Ascending aorta (tissue), 2 donors: ENCODE data around the gene KRR1. TPM values are rescaled to one million over a fixed set of nuclear protein-coding genes. Genes with fewer than 3 reads are reported as not detected.
"Not testable (repeated sequence)": the region's sequence is repeated elsewhere in the genome, so short reads cannot be mapped to it uniquely, and the experiment has no call there.

Experiments
- DNase-seq, 2 donors: peaks; one replicate each; pipeline ENCODE4 v3.0.0-alpha.2; 2019; ENCODE audit warnings: low spot score in 2 of 2
- H3K27ac ChIP-seq, 2 donors: fragments of 200-600 bp; sonication (generic); one replicate each; pipeline ENCODE4 v1.5.1; 2016 to 2017; ENCODE audit warnings: mild to moderate bottlenecking in 1 of 2
- H3K27me3 ChIP-seq: fragments of 200-600 bp; sonication (generic); one replicate; pipeline ENCODE4 v1.5.1; 2017
- H3K36me3 ChIP-seq, 2 donors: fragments of 200-600 bp; sonication (generic); one replicate each; pipeline ENCODE4 v1.5.1; 2016
- H3K4me1 ChIP-seq, 2 donors: fragments of 200-600 bp; sonication (generic); one replicate each; pipeline ENCODE4 v1.5.1; 2016 to 2017; ENCODE audit warnings: mild to moderate bottlenecking in 1 of 2
- H3K4me3 ChIP-seq, 2 donors: fragments of 200-600 bp; sonication (generic); one replicate each; pipeline ENCODE4 v1.5.1; 2016 to 2017; ENCODE audit warnings: mild to moderate bottlenecking in 1 of 2
- H3K9me3 ChIP-seq, 2 donors: fragments of 200-600 bp; sonication (generic); one replicate each; pipeline ENCODE4 v1.5.1; 2016
- CTCF ChIP-seq, 3 experiments: fragments of 200-600 bp in 2 of 3; fragments of 450-650 bp in 1 of 3; sonication (generic) in 2 of 3; IDR thresholded peaks; one replicate each; pipeline ENCODE4 v1.5.1; 2016 to 2019; ENCODE audit warnings: antibody characterized with exemption in 3 of 3, mild to moderate bottlenecking in 1 of 3, moderate library complexity in 1 of 3
- intact Hi-C: fragments of 100-400 bp; cut with DNase I; formaldehyde crosslinking; loops from one replicate; pipeline ENCODE4 v1.15.1; 2023
- total RNA-seq: library from RNA; depleted of rRNA; stranded (reverse); fragments of >200 nt; gene quantifications from one replicate; pipeline ENCODE4 v1.1.0, GENCODE V29; 2016

Gene KRR1
- total RNA-seq, 1 donor from 2014 or later = 23.9 TPM

- no peak for TF ChIP-seq CTCF (IDR thresholded peaks at IDR 0.05)
- Histone ChIP-seq H3K27ac (no peak overlapping the region), H3K36me3 (no peaks in the 10 kb centered on the region), H3K4me3 (no peak overlapping the region), H3K27me3 (no peaks in the 10 kb centered on the region), H3K4me1 (no peaks in the 10 kb centered on the region), H3K9me3 (peaks cover 0 to 14% of the 10 kb centered on the region in 2 donors)
- no peak for DNase-seq
- intact Hi-C loops = no loop called here
Measured at GRCh38 chr12:75459755-75460154, 51.7 kb downstream of the KRR1 start.

- H3K27me3 ChIP-seq, H3K9me3 ChIP-seq, H3K36me3 ChIP-seq, H3K4me1 ChIP-seq, H3K27ac ChIP-seq, intact Hi-C loops, DNase-seq, H3K4me3 ChIP-seq: not testable (repeated sequence)
Measured at GRCh38 chr12:75457866-75458265, 53.5 kb downstream of the KRR1 start.

GRCh38 chr12:75457191-75457590 is 54.2 kb downstream of the KRR1 start:
- Histone ChIP-seq H3K4me1 (no peaks in the 10 kb centered on the region), H3K4me3 (no peak overlapping the region), H3K9me3 (peaks cover 0 to 3% of the 10 kb centered on the region in 2 donors), H3K27me3 (no peaks in the 10 kb centered on the region), H3K27ac (no peak overlapping the region), H3K36me3 (no peaks in the 10 kb centered on the region)
- no peak for TF ChIP-seq CTCF (IDR thresholded peaks at IDR 0.05)
- no peak for DNase-seq
- intact Hi-C loops = no loop called here

DNA sequence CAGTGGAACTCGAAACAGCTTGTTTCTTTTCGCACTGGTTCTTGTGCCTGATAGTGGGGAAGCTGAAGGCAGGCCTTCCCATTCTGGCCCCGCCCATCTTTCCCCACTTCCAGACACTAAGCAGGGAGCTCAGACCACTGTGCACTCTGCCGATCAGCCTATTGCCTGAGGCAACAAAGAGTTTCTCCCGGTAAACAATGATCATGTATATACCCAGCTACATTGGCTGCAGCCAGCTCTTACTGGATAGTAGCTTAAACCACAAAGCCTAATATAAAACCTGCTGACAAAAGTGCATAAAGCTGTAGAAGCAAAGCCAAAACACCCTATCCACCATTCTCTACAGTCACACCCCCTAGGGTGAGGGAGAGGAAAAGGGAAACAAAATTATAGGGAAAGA is 55.6 kb downstream of the KRR1 start:
- H3K27me3 ChIP-seq = no peaks in the 10 kb centered on the region
- H3K4me1 ChIP-seq = no peaks in the 10 kb centered on the region
- intact Hi-C loops = no loop called here
- no peak overlapping the region for H3K4me3 ChIP-seq
- no peak overlapping the region for H3K27ac ChIP-seq
- no peaks in the 10 kb centered on the region for H3K36me3 ChIP-seq
- peaks cover 0 to 3% of the 10 kb centered on the region in 2 donors for H3K9me3 ChIP-seq
- no peak for DNase-seq
- no peak for TF ChIP-seq CTCF (IDR thresholded peaks at IDR 0.05)

DNA sequence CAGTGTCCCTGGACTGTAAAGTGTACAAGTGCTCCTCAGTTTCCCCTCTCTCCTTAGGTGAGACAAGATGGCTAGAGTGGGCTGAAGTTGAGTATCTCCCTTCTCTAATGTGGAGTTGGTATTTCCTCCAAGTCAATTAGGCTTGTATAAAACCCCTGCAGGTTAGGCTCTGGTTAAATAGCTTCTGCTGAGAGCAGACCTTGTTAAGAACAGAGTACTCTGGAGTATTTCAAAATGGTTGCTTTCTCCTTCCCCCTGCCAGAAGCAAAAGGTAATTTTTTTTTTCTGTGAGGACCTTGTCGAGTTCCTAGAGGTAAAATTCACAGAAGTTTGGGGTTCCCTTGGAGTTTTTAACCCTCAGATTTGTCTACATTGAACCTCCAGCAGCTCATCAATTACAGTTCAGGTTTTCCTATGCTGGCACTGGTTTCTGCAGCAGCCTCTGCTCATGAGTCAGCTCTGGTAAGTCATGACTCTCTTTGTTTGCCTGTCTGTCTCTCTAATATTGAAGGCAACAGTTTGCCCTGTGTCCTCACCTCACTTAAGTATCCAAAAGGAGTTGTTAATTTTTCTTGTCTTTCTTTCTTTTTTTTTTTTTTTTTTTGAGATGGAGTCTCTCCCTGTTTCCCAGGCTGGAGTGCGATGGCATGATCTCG is 58.6 kb downstream of the KRR1 start:
- TF ChIP-seq CTCF (IDR thresholded peaks at IDR 0.05) = no peak
- H3K4me1 ChIP-seq = no peaks in the 10 kb centered on the region
- no peaks in the 10 kb centered on the region for H3K27me3 ChIP-seq
- intact Hi-C loops = no loop called here
- no peak for DNase-seq
- H3K36me3 ChIP-seq = no peaks in the 10 kb centered on the region
- H3K4me3 ChIP-seq = no peak overlapping the region
- no peak overlapping the region for H3K27ac ChIP-seq
- no peaks in the 10 kb centered on the region for H3K9me3 ChIP-seq

DNA sequence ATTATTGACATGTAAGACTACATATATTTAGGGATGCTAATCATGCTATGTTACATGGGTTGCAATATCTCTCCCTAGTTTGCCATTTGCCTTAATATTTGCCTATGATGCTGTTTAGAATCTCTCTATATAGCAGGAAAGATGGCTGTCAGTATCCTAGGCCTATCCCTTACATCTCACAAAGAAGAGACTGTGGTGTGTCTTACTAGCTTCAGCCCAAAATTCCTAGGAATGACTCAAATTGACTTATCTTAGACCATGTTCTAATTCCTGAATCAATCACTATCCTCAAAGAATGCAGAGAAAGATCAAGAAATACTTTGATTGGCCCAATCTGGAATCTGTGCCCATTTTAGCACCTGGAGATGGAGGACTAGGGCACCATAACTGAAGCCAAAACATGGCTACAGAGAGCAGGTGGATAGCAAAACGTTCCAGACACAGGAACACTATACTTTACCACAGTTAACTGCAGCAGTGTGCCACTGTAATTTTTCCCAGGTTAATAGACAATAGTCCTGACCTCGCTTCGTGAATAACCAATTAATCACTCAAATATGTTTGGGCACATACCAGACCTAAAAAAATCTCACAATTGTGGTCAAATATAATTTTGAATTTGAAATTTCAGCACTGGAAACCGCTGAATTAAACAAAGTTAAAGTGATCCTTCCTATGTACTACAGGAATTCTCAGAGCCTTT is 63.6 kb downstream of the KRR1 start:
- Histone ChIP-seq H3K27me3 (no peaks in the 10 kb centered on the region), H3K9me3 (no peaks in the 10 kb centered on the region), H3K4me1 (no peaks in the 10 kb centered on the region), H3K27ac (no peak overlapping the region), H3K36me3 (no peaks in the 10 kb centered on the region), H3K4me3 (no peak overlapping the region)
- no peak for DNase-seq
- no peak for TF ChIP-seq CTCF (IDR thresholded peaks at IDR 0.05)
- intact Hi-C loops = no loop called here
